Activated T-helper 2 cell treated with anti-CD3 and anti-CD28 coated beads, Interferon-gamma antibody, Interleukin-2, Interleukin-4, amounts not matched to agents 10 μg/mL and 5 μg/mL and 100 μg/mL, durations not matched to agents 14 hours and 24 hours and 36 hours (primary cell): ENCODE measurements around the gene IRAK4. TPM values are rescaled to one million over a fixed set of nuclear protein-coding genes. Genes with fewer than 3 reads are reported as not detected.

ENCODE experiments used
- DNase-seq: peaks from one replicate; pipeline ENCODE4 v3.0.0; 2021; ENCODE audit warnings: low spot score
- H3K27ac Mint-ChIP-seq: one replicate; pipeline ENCODE4 v1.8.0; 2021; ENCODE audit warnings: mixed read lengths
- H3K27me3 Mint-ChIP-seq: one replicate; pipeline ENCODE4 v1.8.0; 2021; ENCODE audit warnings: low read depth, mixed read lengths
- H3K36me3 Mint-ChIP-seq: one replicate; pipeline ENCODE4 v1.8.0; 2021; ENCODE audit warnings: low read depth, mixed read lengths
- H3K4me1 Mint-ChIP-seq: one replicate; pipeline ENCODE4 v1.8.0; 2021; ENCODE audit warnings: low read depth, mixed read lengths
- H3K4me3 Mint-ChIP-seq: one replicate; pipeline ENCODE4 v1.8.0; 2021; ENCODE audit warnings: low read depth, mild to moderate bottlenecking, moderate library complexity, mixed read lengths
- H3K9me3 Mint-ChIP-seq: one replicate; pipeline ENCODE4 v1.8.0; 2021; ENCODE audit warnings: mixed read lengths
- intact Hi-C: fragments of 100-400 bp; cut with micrococcal nuclease; formaldehyde crosslinking; loops from one replicate; pipeline ENCODE4 v1.15.1; 2023
- total RNA-seq: library from RNA; stranded (reverse); gene quantifications from 2 replicates; pipeline ENCODE4 v1.2.3, GENCODE V29; 2022

IRAK4 gene
- 26.5 and 28.5 TPM in 2 replicates for total RNA-seq

- intact Hi-C loops: loop anchor here (1.0 to 5.0 kb wide), 3 partner anchors 47 to 1968 kb away; partner anchors contain the start of genes ARID2, TMEM117 and TWF1
- peak within 1 kb of the TSS; percentile 97 for H3K27ac Mint-ChIP-seq
- peaks cover 52% of the 10 kb centered on the region for H3K4me1 Mint-ChIP-seq
- peak; percentile 91 for DNase-seq
- H3K9me3 Mint-ChIP-seq: peaks cover 4% of the 10 kb centered on the region
- no peaks in the 10 kb centered on the region for H3K27me3 Mint-ChIP-seq
- peaks cover 42% of the 10 kb centered on the region for H3K36me3 Mint-ChIP-seq
- H3K4me3 Mint-ChIP-seq: peak within 1 kb of the TSS; percentile 96
Observed at GRCh38 chr12:43758728-43759563, at the start of gene IRAK4, which contains the start of gene PUS7L. IRAK4 (plus strand) TSS chr12:43758951; CDS start chr12:43768112, 9,161 bp downstream. PUS7L (minus strand) TSS chr12:43758790; CDS start chr12:43755245, 3,545 bp downstream.

- no peaks in the 10 kb centered on the region for H3K36me3 Mint-ChIP-seq
- intact Hi-C loops: no loop called here
- H3K9me3 Mint-ChIP-seq: peaks cover 13% of the 10 kb centered on the region
- no peak for DNase-seq
- no peak overlapping the region for H3K27ac Mint-ChIP-seq
- H3K27me3 Mint-ChIP-seq: peaks cover 10% of the 10 kb centered on the region
- H3K4me3 Mint-ChIP-seq: no peak overlapping the region
- H3K4me1 Mint-ChIP-seq: no peaks in the 10 kb centered on the region
Observed at GRCh38 chr12:43711348-43711747, 47.4 kb upstream of the IRAK4 start.

- peaks cover 8% of the 10 kb centered on the region for H3K36me3 Mint-ChIP-seq
- no peaks in the 10 kb centered on the region for H3K27me3 Mint-ChIP-seq
- no peak for DNase-seq
- H3K4me3 Mint-ChIP-seq: no peak overlapping the region
- H3K27ac Mint-ChIP-seq: no peak overlapping the region
- intact Hi-C loops: loop anchor here (10.0 kb wide), 1 partner anchor 278 kb away; no protein-coding TSS in a partner anchor
- no peaks in the 10 kb centered on the region for H3K4me1 Mint-ChIP-seq
- no peaks in the 10 kb centered on the region for H3K9me3 Mint-ChIP-seq
Observed at GRCh38 chr12:43722621-43723020, 36.1 kb upstream of the IRAK4 start.

- Mint-ChIP-seq H3K27ac (no peak overlapping the region), H3K36me3 (peaks cover 8% of the 10 kb centered on the region), H3K27me3 (no peaks in the 10 kb centered on the region), H3K4me3 (no peak overlapping the region), H3K9me3 (no peaks in the 10 kb centered on the region), H3K4me1 (no peaks in the 10 kb centered on the region)
- no peak for DNase-seq
- intact Hi-C loops: loop anchor here (10.0 kb wide), 1 partner anchor 278 kb away; no protein-coding TSS in a partner anchor
Observed at GRCh38 chr12:43723134-43723533, 35.6 kb upstream of the IRAK4 start.

- no peak for DNase-seq
- no peak overlapping the region for H3K27ac Mint-ChIP-seq
- no peaks in the 10 kb centered on the region for H3K9me3 Mint-ChIP-seq
- H3K27me3 Mint-ChIP-seq: no peaks in the 10 kb centered on the region
- H3K4me3 Mint-ChIP-seq: no peak overlapping the region
- intact Hi-C loops: loop anchor here (10.0 kb wide), 1 partner anchor 283 kb away; no protein-coding TSS in a partner anchor
- peaks cover 32% of the 10 kb centered on the region for H3K36me3 Mint-ChIP-seq
- H3K4me1 Mint-ChIP-seq: peaks cover 6% of the 10 kb centered on the region
Observed at GRCh38 chr12:43728117-43728516, 30.6 kb upstream of the IRAK4 start.

- peaks cover 6% of the 10 kb centered on the region for H3K4me1 Mint-ChIP-seq
- no peak overlapping the region for H3K4me3 Mint-ChIP-seq
- intact Hi-C loops: loop anchor here (10.0 kb wide), 1 partner anchor 284 kb away; no protein-coding TSS in a partner anchor
- H3K9me3 Mint-ChIP-seq: no peaks in the 10 kb centered on the region
- DNase-seq: no peak
- no peak overlapping the region for H3K27ac Mint-ChIP-seq
- peaks cover 33% of the 10 kb centered on the region for H3K36me3 Mint-ChIP-seq
- no peaks in the 10 kb centered on the region for H3K27me3 Mint-ChIP-seq
Observed at GRCh38 chr12:43728698-43729097, 30.1 kb upstream of the IRAK4 start.

GRCh38 chr12:43730283-43730682, 28.5 kb upstream of the IRAK4 start:
- intact Hi-C loops: no loop called here
- H3K36me3 Mint-ChIP-seq: peaks cover 35% of the 10 kb centered on the region
- no peak overlapping the region for H3K27ac Mint-ChIP-seq

GRCh38 chr12:43733687-43734086, 25.1 kb upstream of the IRAK4 start:
- Mint-ChIP-seq H3K27ac (no peak overlapping the region), H3K4me3 (no peak overlapping the region), H3K9me3 (no peaks in the 10 kb centered on the region), H3K4me1 (peaks cover 6% of the 10 kb centered on the region), H3K27me3 (no peaks in the 10 kb centered on the region), H3K36me3 (peaks cover 48% of the 10 kb centered on the region)
- DNase-seq: no peak
- intact Hi-C loops: no loop called here

More at GRCh38 chr12:43730283-43730682, 28.5 kb upstream of the IRAK4 start:
- DNase-seq: no peak
- Mint-ChIP-seq H3K4me1 (peaks cover 6% of the 10 kb centered on the region), H3K27me3 (no peaks in the 10 kb centered on the region), H3K9me3 (no peaks in the 10 kb centered on the region), H3K4me3 (no peak overlapping the region)

GRCh38 chr12:43736927-43737440, 21.8 kb upstream of the IRAK4 start:
- DNase-seq: no peak
- no peak overlapping the region for H3K27ac Mint-ChIP-seq
- intact Hi-C loops: no loop called here
- H3K27me3 Mint-ChIP-seq: no peaks in the 10 kb centered on the region
- H3K4me3 Mint-ChIP-seq: no peak overlapping the region
- no peaks in the 10 kb centered on the region for H3K9me3 Mint-ChIP-seq
- H3K36me3 Mint-ChIP-seq: peaks cover 45% of the 10 kb centered on the region
- H3K4me1 Mint-ChIP-seq: peaks cover 3% of the 10 kb centered on the region

- no peak for DNase-seq
- Mint-ChIP-seq H3K9me3 (no peaks in the 10 kb centered on the region), H3K36me3 (peaks cover 48% of the 10 kb centered on the region), H3K4me1 (peaks cover 3% of the 10 kb centered on the region), H3K27ac (no peak overlapping the region), H3K4me3 (no peak overlapping the region), H3K27me3 (no peaks in the 10 kb centered on the region)
- intact Hi-C loops: no loop called here
Observed at GRCh38 chr12:43737646-43738045, 21.1 kb upstream of the IRAK4 start.

- intact Hi-C loops: no loop called here
- Mint-ChIP-seq H3K4me1 (peaks cover 3% of the 10 kb centered on the region), H3K4me3 (no peak overlapping the region), H3K36me3 (peaks cover 59% of the 10 kb centered on the region), H3K27me3 (no peaks in the 10 kb centered on the region), H3K27ac (no peak overlapping the region), H3K9me3 (no peaks in the 10 kb centered on the region)
- DNase-seq: no peak
Observed at GRCh38 chr12:43740511-43741100, 18.1 kb upstream of the IRAK4 start.

GRCh38 chr12:43742106-43742505, 16.6 kb upstream of the IRAK4 start:
- Mint-ChIP-seq H3K4me1 (peaks cover 3% of the 10 kb centered on the region), H3K9me3 (no peaks in the 10 kb centered on the region), H3K27me3 (no peaks in the 10 kb centered on the region), H3K36me3 (peaks cover 57% of the 10 kb centered on the region), H3K4me3 (no peak overlapping the region), H3K27ac (no peak overlapping the region)
- intact Hi-C loops: no loop called here
- DNase-seq: no peak

- no peaks in the 10 kb centered on the region for H3K9me3 Mint-ChIP-seq
- H3K36me3 Mint-ChIP-seq: peaks cover 50% of the 10 kb centered on the region
- H3K27me3 Mint-ChIP-seq: no peaks in the 10 kb centered on the region
- H3K4me1 Mint-ChIP-seq: peaks cover 3% of the 10 kb centered on the region
- DNase-seq: no peak
- H3K27ac Mint-ChIP-seq: no peak overlapping the region
- intact Hi-C loops: no loop called here
- H3K4me3 Mint-ChIP-seq: no peak overlapping the region
Observed at GRCh38 chr12:43744826-43745225, 13.9 kb upstream of the IRAK4 start.
